LNCAP (cell line): Measurements from ENCODE around the gene CFAP61.

Experiments
- CTCF ChIP-seq: fragments of 450-650 bp; IDR thresholded peaks from 2 replicates; pipeline ENCODE4 v1.5.1; 2017; ENCODE audit warnings: mild to moderate bottlenecking

The CFAP61 gene

GRCh38 chr20:20312562-20312961, 260.2 kb downstream of the CFAP61 start:
- no peak for TF ChIP-seq CTCF

GRCh38 chr20:20317195-20317594, 264.9 kb downstream of the CFAP61 start:
- TF ChIP-seq CTCF = no peak

GRCh38 chr20:20317621-20318364, 265.5 kb downstream of the CFAP61 start:
- no peak for TF ChIP-seq CTCF

- no peak for TF ChIP-seq CTCF
Observed at GRCh38 chr20:20318365-20319161, 266.2 kb downstream of the CFAP61 start.

- no peak for TF ChIP-seq CTCF
Observed at GRCh38 chr20:20321134-20321533, 268.8 kb downstream of the CFAP61 start.

- no peak for TF ChIP-seq CTCF
Observed at GRCh38 chr20:20321917-20322316, 269.6 kb downstream of the CFAP61 start.

- TF ChIP-seq CTCF = no peak
Observed at GRCh38 chr20:20322912-20323311, 270.6 kb downstream of the CFAP61 start.
